NCI-H2196 (cell line): ENCODE results near the gene CHAMP1.

Experiments
- DNase-seq: peaks from one replicate; lab custom pipeline; 2025; ENCODE audit not compliant: unreplicated experiment; lab: John Stamatoyannopoulos, UW

CHAMP1 gene

GRCh38 chr13:114299604-114300305 lies 14.5 kb upstream of the CHAMP1 start:
- DNase-seq = no peak

DNA sequence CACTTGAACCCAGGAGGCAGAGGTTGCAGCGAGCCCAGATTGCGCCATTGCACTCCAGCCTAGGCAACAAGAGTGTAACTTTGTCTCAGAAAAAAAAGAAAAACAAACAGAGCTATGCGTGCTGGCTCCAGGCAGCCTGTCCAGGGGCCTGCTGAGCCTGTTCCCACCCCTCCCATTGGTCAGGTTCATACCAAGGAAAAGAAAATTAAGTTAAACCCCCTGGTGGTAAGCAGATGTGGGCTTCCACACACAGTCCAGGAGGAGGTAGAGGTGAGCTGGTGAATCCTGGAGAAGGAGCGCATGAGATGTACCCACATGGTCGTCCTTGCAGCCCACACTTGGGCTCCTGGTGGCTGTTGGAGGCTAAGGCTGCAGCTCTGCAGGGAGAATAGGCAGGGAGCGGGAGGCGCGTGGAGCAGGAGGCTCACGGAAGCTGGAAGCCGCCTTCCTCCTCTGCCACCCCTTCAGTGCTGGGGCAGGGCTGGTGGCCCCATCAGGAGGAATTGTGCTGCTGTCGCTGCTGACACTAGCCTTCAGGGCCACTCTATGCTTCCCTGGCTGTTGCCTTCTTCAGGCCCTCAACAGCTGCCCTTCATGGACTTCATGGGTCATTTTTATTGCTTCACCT lies 10.5 kb upstream of the CHAMP1 start:
- DNase-seq = no peak

DNA sequence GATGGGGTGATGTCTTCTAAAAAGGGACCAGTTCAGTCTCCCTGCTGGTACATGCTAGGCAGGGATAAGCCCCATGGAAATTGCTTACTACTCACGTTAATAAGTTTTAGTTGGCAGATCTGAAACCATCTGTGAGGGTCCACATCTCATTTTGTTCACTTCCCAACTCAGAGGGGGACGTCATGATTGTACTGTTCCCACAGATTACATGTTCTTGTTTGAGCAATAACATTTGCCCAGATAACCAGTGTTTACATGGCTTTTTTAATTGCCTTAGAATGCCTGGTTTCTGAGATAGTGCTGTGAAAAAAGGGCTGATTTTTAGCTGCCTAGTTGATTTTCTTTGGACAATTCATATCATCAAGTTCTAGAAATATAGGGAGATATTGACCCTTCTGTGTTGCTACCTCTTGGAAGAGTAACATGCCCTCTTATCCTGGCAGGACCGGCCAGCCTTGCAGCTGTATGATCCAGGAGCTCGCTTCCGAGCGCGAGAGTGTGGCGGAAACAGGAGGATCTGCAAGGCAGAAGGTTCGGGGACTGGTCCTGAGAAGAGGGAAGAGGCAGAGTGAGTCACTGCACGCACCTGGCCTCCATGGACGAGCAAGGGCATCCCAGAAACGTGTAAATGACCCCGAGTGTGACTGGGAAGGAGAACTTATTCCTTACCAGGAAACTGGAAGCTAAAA lies 9.8 kb upstream of the CHAMP1 start:
- no peak for DNase-seq

DNA sequence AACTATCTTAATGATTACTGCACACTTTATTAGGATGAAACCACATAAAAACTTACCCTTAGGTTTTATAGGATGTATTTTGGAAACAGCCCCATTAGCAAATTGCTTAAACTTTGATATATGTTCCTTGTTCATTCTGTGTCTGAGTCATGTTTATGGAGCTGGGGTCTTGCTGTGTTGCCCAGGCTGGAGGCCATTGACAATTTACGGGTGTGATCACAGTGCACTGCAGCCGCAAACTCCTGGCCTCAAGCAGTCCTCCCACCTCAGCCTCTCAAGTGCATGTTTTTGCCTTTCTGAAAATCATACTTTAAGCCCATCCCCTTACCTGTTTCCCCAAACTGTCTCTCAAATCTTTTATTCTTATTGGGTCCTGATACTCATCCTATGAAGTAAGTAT lies 5.2 kb upstream of the CHAMP1 start:
- DNase-seq = no peak

GRCh38 chr13:114309806-114310410 lies 4.4 kb upstream of the CHAMP1 start:
- no peak for DNase-seq

- no peak for DNase-seq
Observed at GRCh38 chr13:114310956-114311355, 3.3 kb upstream of the CHAMP1 start.

DNA sequence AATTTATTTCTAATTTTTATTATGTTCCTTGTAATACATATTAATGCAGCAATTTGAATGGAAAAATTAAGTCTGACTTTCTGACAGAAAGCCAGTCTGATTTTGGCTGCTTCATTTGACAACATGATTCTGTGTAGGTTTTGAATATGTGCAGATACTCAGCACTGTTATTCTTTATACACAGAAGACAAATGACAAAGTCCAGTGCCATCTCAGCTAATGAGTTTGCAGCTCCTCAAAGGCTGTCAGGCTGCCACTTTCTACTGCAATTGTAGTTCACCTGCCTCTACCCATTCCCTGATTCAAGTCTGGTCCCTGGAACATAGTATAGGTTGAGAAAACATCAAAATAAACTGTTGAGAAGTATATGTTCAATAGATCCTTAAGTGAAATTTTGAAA lies 2.9 kb upstream of the CHAMP1 start:
- DNase-seq = no peak

GRCh38 chr13:114311908-114312307 lies 2.4 kb upstream of the CHAMP1 start:
- DNase-seq = no peak

DNA sequence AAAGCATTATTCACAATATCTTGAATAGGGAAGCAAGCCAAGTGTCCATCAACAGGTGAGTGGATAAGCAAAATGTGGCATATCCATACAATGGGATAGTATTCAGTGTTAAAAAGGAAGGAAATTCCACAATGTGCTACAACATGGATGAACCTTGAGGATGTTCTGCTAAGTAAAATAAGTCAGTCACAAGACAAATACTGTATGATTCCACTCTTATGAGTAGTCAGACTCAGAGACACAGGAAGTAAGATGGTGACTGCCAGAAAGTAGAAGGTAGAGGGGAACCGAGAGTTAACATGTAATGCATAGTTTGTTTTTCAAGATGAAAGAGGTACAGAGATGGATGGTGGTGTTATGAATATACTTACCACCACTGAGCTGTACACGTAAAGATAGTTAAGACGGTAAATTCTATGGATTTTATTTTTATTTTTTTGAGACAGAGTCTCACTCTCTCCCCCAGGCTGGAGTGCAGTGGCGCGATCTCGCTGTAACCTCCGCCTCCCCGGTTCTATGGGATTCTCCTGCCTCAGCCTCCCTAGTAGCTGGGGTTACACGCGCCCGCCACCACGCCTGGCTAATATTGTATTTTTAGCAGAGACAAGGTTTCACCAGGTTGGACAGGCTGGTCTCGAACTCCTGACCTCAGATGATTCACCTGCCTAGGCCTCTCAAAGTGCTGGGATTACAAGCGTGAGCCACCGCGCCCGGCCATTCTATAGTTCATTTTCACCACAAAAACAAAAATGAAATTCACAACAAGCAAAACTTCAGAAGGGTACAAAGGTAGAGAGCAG lies 1.0 kb upstream of the CHAMP1 start:
- no peak for DNase-seq

DNA sequence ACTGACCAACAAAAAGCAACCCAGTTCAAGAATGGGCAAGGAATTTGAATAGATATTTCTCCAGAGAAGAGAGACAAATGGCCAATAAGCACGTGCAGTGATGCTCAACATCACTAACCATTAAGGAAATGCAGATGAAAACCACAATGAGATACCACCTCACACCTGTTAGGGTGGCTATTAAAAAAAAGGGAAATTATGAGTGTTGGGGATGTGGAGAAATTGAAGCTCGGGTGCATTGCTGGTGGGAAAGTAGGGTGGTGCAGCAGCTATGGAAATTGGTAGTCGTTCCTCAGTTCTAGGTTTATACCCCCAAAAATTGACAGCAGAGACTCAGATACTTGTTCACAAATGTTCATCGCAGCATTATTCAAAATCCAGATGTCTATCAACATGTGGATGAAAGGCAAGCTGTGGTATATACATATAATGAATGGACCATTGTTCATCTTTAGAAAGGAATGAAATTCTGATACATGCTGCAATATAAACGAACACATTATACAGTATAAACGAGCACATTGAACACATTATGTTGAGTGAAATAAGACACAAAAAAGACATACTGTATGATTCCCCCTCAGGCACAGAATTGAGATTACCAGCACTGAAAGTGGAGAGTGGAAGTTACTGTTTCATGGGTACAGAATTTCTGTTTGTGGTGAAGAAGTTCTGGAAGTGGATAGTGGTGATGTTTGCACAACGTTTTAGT lies 927 bp downstream of the CHAMP1 start:
- no peak for DNase-seq

GRCh38 chr13:114318624-114319023 lies 4.3 kb downstream of the CHAMP1 start:
- DNase-seq = no peak

- no peak for DNase-seq
Observed at GRCh38 chr13:114319441-114319913, 5.2 kb downstream of the CHAMP1 start.

DNA sequence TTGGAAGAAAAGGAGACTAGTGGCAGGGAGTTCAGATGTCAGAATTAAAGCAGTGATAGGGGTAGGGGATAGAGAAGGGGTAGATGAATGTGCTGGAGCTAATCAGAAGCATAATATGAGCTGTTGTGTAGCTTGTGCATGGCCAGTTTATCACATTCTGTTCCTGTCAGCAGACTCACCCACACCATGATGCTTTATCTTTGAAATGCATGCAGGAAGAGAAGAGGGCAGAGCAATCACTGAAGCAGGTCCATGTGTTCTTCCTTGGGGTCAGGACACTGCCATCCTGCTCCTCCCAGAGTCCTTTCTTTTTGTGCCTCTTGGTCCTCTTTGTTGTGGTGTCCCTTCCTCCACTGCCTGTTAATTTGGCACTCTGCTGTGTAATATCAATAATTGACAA lies 5.8 kb downstream of the CHAMP1 start:
- DNase-seq = no peak

- no peak for DNase-seq
Observed at GRCh38 chr13:114321256-114321655, 7.0 kb downstream of the CHAMP1 start.

DNA sequence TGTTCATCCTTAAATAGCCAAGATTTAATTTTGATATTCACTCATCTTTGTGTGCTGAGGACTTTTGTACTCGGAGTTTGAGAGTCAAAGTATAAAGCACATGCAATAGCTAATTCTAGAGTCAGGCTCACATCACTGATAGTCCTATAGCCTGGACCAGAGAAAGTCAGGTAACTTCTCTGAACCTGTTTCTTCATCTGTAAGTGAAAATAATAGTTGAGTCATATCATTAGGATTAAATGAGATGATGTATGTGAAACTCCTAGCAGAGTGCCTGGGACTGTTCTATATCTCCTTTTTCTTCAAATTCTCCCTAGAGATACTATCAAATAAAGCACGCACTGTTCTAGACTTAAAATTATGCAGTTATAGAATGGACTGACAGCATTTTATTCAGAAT lies 9.0 kb downstream of the CHAMP1 start:
- DNase-seq = no peak

GRCh38 chr13:114324334-114324733 lies 10.0 kb downstream of the CHAMP1 start:
- no peak for DNase-seq

- DNase-seq = no peak
Observed at GRCh38 chr13:114325729-114326128, 11.4 kb downstream of the CHAMP1 start.

- no peak for DNase-seq
Observed at GRCh38 chr13:114328034-114328433, 13.7 kb downstream of the CHAMP1 start.

GRCh38 chr13:114328595-114328994 lies 14.3 kb downstream of the CHAMP1 start:
- no peak for DNase-seq

DNA sequence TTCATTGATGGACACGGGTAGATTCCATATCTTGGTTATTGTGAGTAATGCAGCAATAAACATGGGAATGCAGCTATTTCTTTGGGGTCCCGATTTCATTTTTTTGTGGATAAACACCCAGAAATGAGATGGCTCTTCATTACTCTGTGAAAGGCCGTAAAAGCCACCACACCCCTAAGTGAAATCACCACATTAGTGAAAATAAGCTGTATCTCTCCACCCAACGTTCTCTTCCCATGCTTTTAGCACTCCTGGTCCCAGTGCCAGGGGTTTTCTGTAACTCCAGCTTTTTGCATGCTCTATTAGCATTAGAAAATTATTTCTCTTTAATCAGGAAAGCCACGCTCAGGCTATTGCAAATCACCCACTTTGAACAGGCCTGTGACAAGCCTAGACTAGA lies 15.8 kb downstream of the CHAMP1 start:
- no peak for DNase-seq
